IMR-90 (cell line): Measurements from ENCODE around the gene GPC6. TPM values are rescaled to one million over a fixed set of nuclear protein-coding genes. Genes with fewer than 3 reads are reported as not detected.

Source experiments
- ATAC-seq: fragments of 200-7000 bp; cut with Tn5 transposase; 2 replicates; pipeline ENCODE4 v1.9.1; 2020; ENCODE audit warnings: low read depth, mild to moderate bottlenecking, moderate library complexity
- BruUV-seq: library from RNA; stranded (reverse); fragments of 400-500 nt; replicated peaks from 2 replicates; lab custom pipeline; 2021; lab: Mats Ljungman, UMichigan
- CTCF ChIA-PET: fragments of 300-600 bp; formaldehyde crosslinking; extraction: SDS; loops from one replicate; lab custom pipeline; 2021; ENCODE audit warnings: antibody characterized with exemption; lab: Yijun Ruan, JAX
- POLR2A ChIA-PET: fragments of 300-600 bp; sonication (Branson Sonifier 250); formaldehyde crosslinking; loops from one replicate; lab custom pipeline; 2022; ENCODE audit warnings: antibody characterized with exemption; ENCODE audit not compliant: unreplicated experiment; lab: Charles Lee
- DNase-seq: peaks from one replicate; pipeline ENCODE4 v3.0.0; 2013
- H2AFZ ChIP-seq: replicated peaks from 2 replicates; pipeline ENCODE3; 2013; ENCODE audit warnings: low read length, mild to moderate bottlenecking; ENCODE audit not compliant: poor library complexity
- H2AK5ac ChIP-seq: 2 replicates; pipeline ENCODE4 v1.6.1; 2013; ENCODE audit warnings: low read depth, low read length, inconsistent platforms
- H2AK9ac ChIP-seq: replicated peaks from 2 replicates; pipeline ENCODE3; 2013; ENCODE audit warnings: mild to moderate bottlenecking, low read depth, low read length, moderate library complexity; ENCODE audit not compliant: poor library complexity
- H2BK120ac ChIP-seq: 2 replicates; pipeline ENCODE4 v1.6.1; 2013; ENCODE audit warnings: low read depth, low read length, inconsistent platforms
- H2BK15ac ChIP-seq: 3 replicates; pipeline ENCODE4 v1.6.1; 2013; ENCODE audit warnings: low read depth, low read length, inconsistent platforms
- H2BK20ac ChIP-seq: 2 replicates; pipeline ENCODE4 v1.6.1; 2013; ENCODE audit warnings: low read depth, mild to moderate bottlenecking, inconsistent platforms, low read length, moderate library complexity
- H2BK5ac ChIP-seq: 2 replicates; pipeline ENCODE4 v1.6.1; 2013; ENCODE audit warnings: mild to moderate bottlenecking, low read depth, low read length, inconsistent platforms; ENCODE audit not compliant: poor library complexity, severe bottlenecking
- H3K14ac ChIP-seq: replicated peaks from 2 replicates; pipeline ENCODE4 v1.6.1; 2013; ENCODE audit warnings: low read depth, low read length, inconsistent platforms
- H3K18ac ChIP-seq: 2 replicates; pipeline ENCODE4 v1.6.1; 2013; ENCODE audit warnings: low read depth, low read length, control low read depth
- H3K23ac ChIP-seq: 2 replicates; pipeline ENCODE4 v1.6.1; 2013; ENCODE audit warnings: low read depth, low read length, inconsistent platforms
- H3K27ac ChIP-seq: 2 replicates; pipeline ENCODE4 v1.5.1; 2013; ENCODE audit warnings: mild to moderate bottlenecking, control low read depth, low read length; ENCODE audit not compliant: insufficient read depth
- H3K27me3 ChIP-seq: 2 replicates; pipeline ENCODE4 v1.6.1; 2013; ENCODE audit warnings: low read length; ENCODE audit not compliant: control insufficient read depth, insufficient read depth
- H3K36me3 ChIP-seq: 2 replicates; pipeline ENCODE4 v1.6.1; 2013; ENCODE audit warnings: low read length, mixed read lengths; ENCODE audit not compliant: control insufficient read depth, insufficient read depth
- H3K4ac ChIP-seq: 2 replicates; pipeline ENCODE4 v1.6.1; 2013; ENCODE audit warnings: low read depth, low read length, inconsistent platforms
- H3K4me1 ChIP-seq: 2 replicates; pipeline ENCODE4 v1.6.1; 2013; ENCODE audit warnings: low read length, mixed read lengths; ENCODE audit not compliant: control insufficient read depth, insufficient read depth
- H3K4me2 ChIP-seq: 2 replicates; pipeline ENCODE4 v1.6.1; 2013; ENCODE audit warnings: low read depth, mild to moderate bottlenecking, control low read depth, low read length, moderate library complexity
- H3K4me3 ChIP-seq: 2 replicates; pipeline ENCODE4 v1.5.1; 2013; ENCODE audit warnings: low read depth, mild to moderate bottlenecking, control low read depth, low read length, moderate library complexity; ENCODE audit not compliant: insufficient read depth
- H3K56ac ChIP-seq: 2 replicates; pipeline ENCODE4 v1.6.1; 2013; ENCODE audit warnings: low read length, inconsistent platforms; ENCODE audit not compliant: insufficient read depth; ENCODE audit errors: extremely low read depth
- H3K79me1 ChIP-seq, 2 experiments: 2 replicates each; pipeline ENCODE4 v1.6.1; 2013; ENCODE audit warnings: low read length in 2 of 2, inconsistent platforms in 1 of 2, low read depth in 1 of 2
- H3K9ac ChIP-seq: 2 replicates; pipeline ENCODE4 v1.6.1; 2013; ENCODE audit warnings: low read depth, low read length, control low read depth
- H3K9me1 ChIP-seq: 2 replicates; pipeline ENCODE4 v1.6.1; 2013; ENCODE audit warnings: low read length, inconsistent platforms; ENCODE audit not compliant: insufficient read depth
- H3K9me3 ChIP-seq: 2 replicates; pipeline ENCODE4 v1.6.1; 2013; ENCODE audit warnings: low read length; ENCODE audit not compliant: control insufficient read depth, insufficient read depth
- H4K20me1 ChIP-seq: 2 replicates; pipeline ENCODE4 v1.6.1; 2013; ENCODE audit warnings: low read length, inconsistent platforms; ENCODE audit not compliant: insufficient read depth
- H4K5ac ChIP-seq: 2 replicates; pipeline ENCODE4 v1.6.1; 2013; ENCODE audit warnings: mild to moderate bottlenecking, low read depth, low read length, control low read depth
- H4K8ac ChIP-seq, 2 experiments: 2 replicates each; pipeline ENCODE4 v1.6.1; 2013; ENCODE audit warnings: low read depth in 2 of 2, low read length in 2 of 2, control low read depth in 1 of 2, inconsistent platforms in 1 of 2
- H4K91ac ChIP-seq: 2 replicates; pipeline ENCODE4 v1.6.1; 2013; ENCODE audit warnings: low read depth, low read length, inconsistent platforms; ENCODE audit not compliant: insufficient read depth
- BHLHE40 ChIP-seq: fragments of 150-350 bp; IDR thresholded peaks from 2 replicates; pipeline ENCODE4 v1.6.1; 2016; ENCODE audit warnings: mild to moderate bottlenecking, low read depth, low read length
- MAFK ChIP-seq: IDR thresholded peaks from 2 replicates; pipeline ENCODE4 v1.6.1; 2012; ENCODE audit warnings: low read depth, low read length, improper control_type of control experiment
- MXI1 ChIP-seq: IDR thresholded peaks from 2 replicates; pipeline ENCODE4 v1.6.1; 2012; ENCODE audit warnings: low read depth, mild to moderate bottlenecking, low read length, moderate library complexity, borderline replicate concordance
- POLR2A ChIP-seq: IDR thresholded peaks from 2 replicates; pipeline ENCODE4 v1.6.1; 2012; ENCODE audit warnings: mild to moderate bottlenecking, low read depth, low read length
- RAD21 ChIP-seq: IDR thresholded peaks from 2 replicates; pipeline ENCODE4 v1.6.1; 2012; ENCODE audit warnings: low read length, improper control_type of control experiment
- dilution Hi-C: fragments of 300-500 bp; cut with HindIII; formaldehyde crosslinking; loops from one replicate; pipeline ENCODE4 v1.14.3; 2018; ENCODE audit warnings: low sequenced_read_pairs; ENCODE audit not compliant: unreplicated experiment
- in situ Hi-C: fragments of 300-500 bp; cut with MboI; formaldehyde crosslinking; loops from 3 replicates; pipeline ENCODE4 v1.14.3; 2019; ENCODE audit warnings: low sequenced_read_pairs, inconsistent platforms, mixed read lengths
- intact Hi-C: fragments of 100-400 bp; cut with micrococcal nuclease; formaldehyde crosslinking; loops from 2 replicates; pipeline ENCODE4 v1.10.0; 2022
- polyA plus RNA-seq, 3 experiments: library from polyadenylated mRNA; depleted of rRNA; stranded (reverse); fragments of >200 nt; gene quantifications; 2 replicates each; pipeline ENCODE4 v1.2.3, GENCODE V29; 2012; ENCODE audit warnings: low replicate concordance in 1 of 3
- total RNA-seq: library from RNA; depleted of rRNA; stranded (reverse); fragments of >200 nt; gene quantifications from 2 replicates; pipeline ENCODE4 v1.2.3, GENCODE V29; 2012
- TF ChIP-seq, protein P1 (sequence below): fragments of 150-350 bp; IDR thresholded peaks from 2 replicates; pipeline ENCODE4 v1.6.1; 2016; ENCODE audit warnings: low read depth, mild to moderate bottlenecking, low read length, moderate library complexity, borderline replicate concordance
- TF ChIP-seq, protein P2 (sequence below): fragments of 150-350 bp; IDR thresholded peaks from 2 replicates; pipeline ENCODE4 v1.6.1; 2017; ENCODE audit warnings: mild to moderate bottlenecking, antibody characterized with exemption, low read length, low read depth

The GPC6 gene
- total and polyA plus RNA-seq, 2 of the 4 experiments (the other 2 are of a cell fraction), result 14.9 to 39.4 TPM

DNA sequence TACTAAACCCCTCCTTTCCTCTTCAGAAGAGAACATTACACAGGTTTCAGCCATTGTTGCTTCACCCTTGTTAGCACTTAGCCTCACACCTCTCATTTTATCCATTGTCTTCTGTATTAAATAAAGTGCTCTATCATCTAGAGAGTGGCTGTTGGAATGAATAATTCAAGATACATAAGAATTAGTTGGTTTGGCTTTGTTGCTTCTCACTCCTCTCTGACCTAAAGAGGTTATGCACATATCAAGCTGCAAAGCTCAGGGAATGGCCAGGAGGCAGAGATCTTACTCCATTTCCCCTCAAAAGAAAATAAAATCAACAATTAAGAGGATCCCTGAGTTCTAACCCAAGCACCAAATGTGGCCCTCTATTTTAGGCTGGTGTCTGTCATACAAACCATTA, 1173.2 kb downstream of the GPC6 start:
- dilution Hi-C loops (no loop called here), intact Hi-C loops (no loop called here), in situ Hi-C loops (no loop called here)
- Histone ChIP-seq H4K20me1 (no peaks in the 10 kb centered on the region), H3K56ac (no peak overlapping the region), H2BK5ac (no peak overlapping the region), H3K4ac (no peak overlapping the region), H3K4me1 (no peaks in the 10 kb centered on the region), H3K9ac (no peak overlapping the region), H2AK9ac (no peak overlapping the region), H3K14ac (no peak overlapping the region), H4K8ac (no peak overlapping the region), H3K4me3 (no peak overlapping the region), H3K36me3 (no peaks in the 10 kb centered on the region), H2BK15ac (no peak overlapping the region), H3K79me1 (no peaks in the 10 kb centered on the region), H4K5ac (no peak overlapping the region), H3K9me1 (no peaks in the 10 kb centered on the region), H3K9me3 (no peaks in the 10 kb centered on the region), H2AK5ac (no peak overlapping the region), H2BK20ac (no peak overlapping the region), H4K91ac (no peak overlapping the region), H2AFZ (no peak overlapping the region), H3K27me3 (no peaks in the 10 kb centered on the region), H3K23ac (no peak overlapping the region), H2BK120ac (no peak overlapping the region), H3K27ac (no peak overlapping the region), H3K18ac (no peak overlapping the region), H3K4me2 (no peak overlapping the region)
- DNase-seq (no peak), ATAC-seq (no peak)
- TF ChIP-seq MAFK (no peak), RAD21 (no peak), MXI1 (no peak), BHLHE40 (no peak), POLR2A (no peak)
- TF ChIP-seq, protein P1, sequence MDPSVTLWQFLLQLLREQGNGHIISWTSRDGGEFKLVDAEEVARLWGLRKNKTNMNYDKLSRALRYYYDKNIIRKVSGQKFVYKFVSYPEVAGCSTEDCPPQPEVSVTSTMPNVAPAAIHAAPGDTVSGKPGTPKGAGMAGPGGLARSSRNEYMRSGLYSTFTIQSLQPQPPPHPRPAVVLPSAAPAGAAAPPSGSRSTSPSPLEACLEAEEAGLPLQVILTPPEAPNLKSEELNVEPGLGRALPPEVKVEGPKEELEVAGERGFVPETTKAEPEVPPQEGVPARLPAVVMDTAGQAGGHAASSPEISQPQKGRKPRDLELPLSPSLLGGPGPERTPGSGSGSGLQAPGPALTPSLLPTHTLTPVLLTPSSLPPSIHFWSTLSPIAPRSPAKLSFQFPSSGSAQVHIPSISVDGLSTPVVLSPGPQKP, result no peak
- TF ChIP-seq, protein P2, sequence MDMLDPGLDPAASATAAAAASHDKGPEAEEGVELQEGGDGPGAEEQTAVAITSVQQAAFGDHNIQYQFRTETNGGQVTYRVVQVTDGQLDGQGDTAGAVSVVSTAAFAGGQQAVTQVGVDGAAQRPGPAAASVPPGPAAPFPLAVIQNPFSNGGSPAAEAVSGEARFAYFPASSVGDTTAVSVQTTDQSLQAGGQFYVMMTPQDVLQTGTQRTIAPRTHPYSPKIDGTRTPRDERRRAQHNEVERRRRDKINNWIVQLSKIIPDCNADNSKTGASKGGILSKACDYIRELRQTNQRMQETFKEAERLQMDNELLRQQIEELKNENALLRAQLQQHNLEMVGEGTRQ, result no peak
- ChIA-PET POLR2A (no interaction called here), CTCF (interaction anchor here (0.6 kb wide), 1 partner anchor 20 kb away, joined by 3 read pairs; no protein-coding TSS in a partner anchor)
- BruUV-seq, result no TSS peak
